Sigmoid colon (tissue), 4 donors: Measurements from ENCODE around the gene DAPP1.

Experiments
- CTCF ChIP-seq, 4 experiments: fragments of 450-650 bp in 3 of 4; fragments of 200-600 bp in 1 of 4; IDR thresholded peaks; one replicate each; pipeline ENCODE4 v1.5.1; 2016 to 2019; ENCODE audit warnings: antibody characterized with exemption in 4 of 4, mild to moderate bottlenecking in 3 of 4, moderate library complexity in 2 of 4
- EP300 ChIP-seq, 4 donors: sonication (generic); formaldehyde crosslinking; IDR thresholded peaks; one replicate each; pipeline ENCODE4 v1.6.1; 2017; ENCODE audit warnings: antibody characterized with exemption in 4 of 4
- POLR2A ChIP-seq, 2 donors: fragments of 450-650 bp; IDR thresholded peaks; one replicate each; pipeline ENCODE4 v1.6.1; 2016; ENCODE audit warnings: antibody characterized with exemption in 2 of 2, mild to moderate bottlenecking in 2 of 2, moderate library complexity in 2 of 2
- POLR2AphosphoS5 ChIP-seq, 4 donors: sonication (generic); formaldehyde crosslinking; IDR thresholded peaks; one replicate each; pipeline ENCODE4 v1.6.1; 2017; ENCODE audit warnings: antibody characterized with exemption in 4 of 4

- TF ChIP-seq CTCF (IDR thresholded peaks at IDR 0.05) (no peak), POLR2AphosphoS5 (IDR thresholded peaks at IDR 0.05) (peak in 3 of 4 donors; percentile 16 to 69 (median 47)), POLR2A (IDR thresholded peaks at IDR 0.05) (no peak), EP300 (IDR thresholded peaks at IDR 0.05) (no peak)
Observed at GRCh38 chr4:99875071-99875470, 58.4 kb downstream of the DAPP1 start.
